Mucosa of rectum (tissue), 2 donors: ENCODE measurements around the gene GTPBP6.

Source experiments
- H3K27ac ChIP-seq, 2 donors: one replicate each; pipeline ENCODE4 v1.7.0; 2013; ENCODE audit warnings: inconsistent platforms in 2 of 2, low read depth in 2 of 2, low read length in 2 of 2
- H3K27me3 ChIP-seq, 2 donors: one replicate each; pipeline ENCODE4 v1.7.0; 2013; ENCODE audit warnings: low read length in 2 of 2; ENCODE audit not compliant: control insufficient read depth in 2 of 2, insufficient read depth in 2 of 2
- H3K36me3 ChIP-seq, 2 donors: one replicate each; pipeline ENCODE4 v1.7.0; 2013; ENCODE audit warnings: low read length in 2 of 2; ENCODE audit not compliant: control insufficient read depth in 2 of 2, insufficient read depth in 2 of 2
- H3K4me1 ChIP-seq, 2 donors: one replicate each; pipeline ENCODE4 v1.7.0; 2013; ENCODE audit warnings: low read length in 2 of 2, mild to moderate bottlenecking in 1 of 2; ENCODE audit not compliant: control insufficient read depth in 2 of 2, insufficient read depth in 2 of 2
- H3K4me3 ChIP-seq, 2 donors: one replicate each; pipeline ENCODE4 v1.7.0; 2013; ENCODE audit warnings: low read length in 2 of 2
- H3K9ac ChIP-seq, 2 donors: one replicate each; pipeline ENCODE4 v1.7.0; 2013; ENCODE audit warnings: low read length in 2 of 2, low read depth in 1 of 2, mild to moderate bottlenecking in 1 of 2
- H3K9me3 ChIP-seq, 2 donors: one replicate each; pipeline ENCODE4 v1.7.0; 2013; ENCODE audit warnings: low read length in 2 of 2; ENCODE audit not compliant: control insufficient read depth in 2 of 2
- donor health status: healthy.
- donor health status: Normal muscosa, but diverticular disease.

Gene GTPBP6, protein sequence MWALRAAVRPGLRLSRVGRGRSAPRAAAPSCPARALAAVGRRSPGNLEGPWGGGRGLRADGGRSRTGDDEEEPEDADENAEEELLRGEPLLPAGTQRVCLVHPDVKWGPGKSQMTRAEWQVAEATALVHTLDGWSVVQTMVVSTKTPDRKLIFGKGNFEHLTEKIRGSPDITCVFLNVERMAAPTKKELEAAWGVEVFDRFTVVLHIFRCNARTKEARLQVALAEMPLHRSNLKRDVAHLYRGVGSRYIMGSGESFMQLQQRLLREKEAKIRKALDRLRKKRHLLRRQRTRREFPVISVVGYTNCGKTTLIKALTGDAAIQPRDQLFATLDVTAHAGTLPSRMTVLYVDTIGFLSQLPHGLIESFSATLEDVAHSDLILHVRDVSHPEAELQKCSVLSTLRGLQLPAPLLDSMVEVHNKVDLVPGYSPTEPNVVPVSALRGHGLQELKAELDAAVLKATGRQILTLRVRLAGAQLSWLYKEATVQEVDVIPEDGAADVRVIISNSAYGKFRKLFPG

GRCh38 chrX:318739-319578, at the start of gene GTPBP6:
TSS of gene GTPBP6 (minus strand) at chrX:318796. CDS start at chrX:318787, 9 bp downstream.
- Histone ChIP-seq H3K4me1 (peaks cover 14 to 18% of the 10 kb centered on the region in 2 donors), H3K27ac (peak within 1 kb of the TSS; percentile 95 to 98), H3K27me3 (no peaks in the 10 kb centered on the region), H3K36me3 (peaks cover 13 to 14% of the 10 kb centered on the region in 2 donors), H3K4me3 (peak within 1 kb of the TSS; percentile 78 to 91), H3K9me3 (no peaks in the 10 kb centered on the region), H3K9ac (peak within 1 kb of the TSS; percentile 86 to 90)

DNA sequence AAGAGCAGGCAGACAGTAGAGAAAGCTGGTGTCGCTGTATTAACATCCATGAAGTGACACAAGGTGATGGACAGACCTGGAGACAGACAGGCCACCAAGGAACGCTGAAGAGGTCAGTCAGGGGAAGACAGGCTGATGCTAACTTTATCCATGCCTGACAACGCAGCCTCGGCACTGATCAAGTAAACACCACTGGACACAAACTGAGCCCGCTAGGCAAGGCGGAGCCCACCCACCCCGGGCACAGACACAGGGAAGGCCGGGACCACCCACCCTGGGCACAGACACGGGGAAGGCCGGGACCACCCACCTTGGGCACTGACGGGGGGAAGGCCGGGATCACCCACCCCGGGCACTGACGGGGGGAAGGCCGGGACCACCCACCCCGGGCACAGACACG, 49.3 kb upstream of the GTPBP6 start:
- Histone ChIP-seq H3K4me3 (no peak overlapping the region), H3K4me1 (no peaks in the 10 kb centered on the region), H3K27ac (no peak overlapping the region), H3K36me3 (no peaks in the 10 kb centered on the region), H3K9me3 (no peaks in the 10 kb centered on the region), H3K9ac (no peak overlapping the region), H3K27me3 (peaks cover 1 to 6% of the 10 kb centered on the region in 2 donors)

- H3K27ac ChIP-seq: no peak overlapping the region
Observed at GRCh38 chrX:367349-367748, 48.8 kb upstream of the GTPBP6 start.

DNA sequence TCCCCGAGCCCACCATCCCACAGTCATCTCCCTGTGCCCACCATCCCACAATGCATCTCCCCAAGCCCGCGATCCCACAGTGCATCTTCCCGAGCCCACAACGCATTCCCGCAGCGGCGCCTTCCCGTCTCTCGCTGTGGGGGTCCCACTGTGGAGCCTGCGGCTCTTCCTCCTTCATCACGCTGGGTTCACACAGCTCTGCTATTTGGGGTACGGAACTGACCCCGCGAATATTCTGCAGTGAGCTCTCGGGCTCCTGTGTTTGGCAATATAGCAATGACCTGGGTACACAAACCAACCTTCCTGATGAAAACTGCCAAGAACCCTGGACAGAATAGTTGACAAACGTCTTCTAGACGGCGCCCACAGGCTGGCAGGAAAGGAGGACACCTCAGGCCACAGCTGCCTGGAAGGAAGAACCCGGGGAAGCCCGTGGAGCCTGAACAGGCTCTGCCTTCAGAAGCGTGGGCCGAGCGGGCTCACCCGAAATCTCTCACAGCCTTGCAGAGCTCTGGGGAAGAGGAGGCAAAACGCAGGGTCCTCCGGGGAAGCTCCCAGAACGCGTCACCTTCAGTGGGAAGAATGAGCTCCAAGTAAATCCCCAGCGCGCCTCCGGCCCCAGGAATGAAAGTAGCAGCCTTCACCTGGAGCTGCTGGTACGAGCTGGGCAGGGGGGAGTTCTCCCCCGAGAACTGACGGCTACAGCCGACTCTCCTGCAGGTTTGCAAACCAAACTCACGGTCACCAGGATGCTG, 45.2 kb upstream of the GTPBP6 start:
- Histone ChIP-seq H3K27me3 (no peaks in the 10 kb centered on the region), H3K9me3 (no peaks in the 10 kb centered on the region), H3K4me3 (no peak overlapping the region), H3K27ac (no peak overlapping the region), H3K9ac (no peak overlapping the region), H3K36me3 (no peaks in the 10 kb centered on the region), H3K4me1 (no peaks in the 10 kb centered on the region)

More at GRCh38 chrX:367349-367748, 48.8 kb upstream of the GTPBP6 start:
- Histone ChIP-seq H3K9ac (no peak overlapping the region), H3K4me1 (no peaks in the 10 kb centered on the region), H3K27me3 (peaks cover 0 to 5% of the 10 kb centered on the region in 2 donors), H3K9me3 (no peaks in the 10 kb centered on the region), H3K36me3 (no peaks in the 10 kb centered on the region), H3K4me3 (no peak overlapping the region)

DNA sequence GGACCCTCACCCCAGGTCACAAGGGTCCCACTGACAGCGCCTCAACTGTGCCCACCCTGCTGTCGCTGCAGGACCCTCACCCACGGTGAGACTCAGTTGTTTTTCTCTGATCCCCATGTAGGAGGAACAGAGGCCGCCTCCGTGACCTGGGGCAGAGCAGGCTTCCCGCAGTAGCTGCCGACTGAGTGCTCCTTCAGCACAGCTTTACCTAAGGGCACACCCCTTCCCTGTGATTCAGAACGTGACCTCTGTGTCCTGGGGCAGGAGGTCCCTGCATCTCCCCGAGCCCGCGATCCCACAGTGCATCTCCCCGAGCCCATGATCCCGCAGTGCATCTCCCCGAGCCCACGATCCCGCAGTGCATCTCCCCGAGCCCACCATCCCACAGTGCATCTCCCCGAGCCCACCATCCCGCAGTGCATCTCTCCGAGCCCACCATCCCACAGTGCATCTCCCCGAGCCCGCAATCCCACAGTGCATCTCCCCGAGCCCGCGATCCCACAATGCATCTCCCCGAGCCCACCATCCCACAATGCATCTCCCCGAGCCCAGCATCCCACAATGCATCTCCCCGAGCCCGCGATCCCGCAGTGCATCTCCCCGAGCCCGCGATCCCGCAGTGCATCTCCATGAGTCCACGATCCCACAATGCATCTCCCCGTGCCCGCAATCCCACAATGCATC, 44.5 kb upstream of the GTPBP6 start:
- H3K4me1 ChIP-seq: no peaks in the 10 kb centered on the region
- H3K27ac ChIP-seq: no peak overlapping the region
- no peaks in the 10 kb centered on the region for H3K27me3 ChIP-seq
- peaks cover 0 to 2% of the 10 kb centered on the region in 2 donors for H3K36me3 ChIP-seq
- no peak overlapping the region for H3K9ac ChIP-seq
- no peaks in the 10 kb centered on the region for H3K9me3 ChIP-seq
- no peak overlapping the region for H3K4me3 ChIP-seq

GRCh38 chrX:362351-362750, 43.8 kb upstream of the GTPBP6 start:
- Histone ChIP-seq H3K4me3 (no peak overlapping the region), H3K9me3 (no peaks in the 10 kb centered on the region), H3K36me3 (peaks cover 0 to 2% of the 10 kb centered on the region in 2 donors), H3K9ac (no peak overlapping the region), H3K27ac (no peak overlapping the region), H3K27me3 (no peaks in the 10 kb centered on the region), H3K4me1 (no peaks in the 10 kb centered on the region)

- H3K27ac ChIP-seq: no peak overlapping the region
- peaks cover 0 to 2% of the 10 kb centered on the region in 2 donors for H3K36me3 ChIP-seq
- no peak overlapping the region for H3K9ac ChIP-seq
- no peak overlapping the region for H3K4me3 ChIP-seq
- no peaks in the 10 kb centered on the region for H3K4me1 ChIP-seq
- no peaks in the 10 kb centered on the region for H3K27me3 ChIP-seq
- no peaks in the 10 kb centered on the region for H3K9me3 ChIP-seq
Observed at GRCh38 chrX:361231-362145, 42.9 kb upstream of the GTPBP6 start.

GRCh38 chrX:360496-361150, 42.0 kb upstream of the GTPBP6 start:
- Histone ChIP-seq H3K36me3 (peaks cover 0 to 2% of the 10 kb centered on the region in 2 donors), H3K4me1 (no peaks in the 10 kb centered on the region), H3K27me3 (no peaks in the 10 kb centered on the region), H3K27ac (no peak overlapping the region), H3K4me3 (no peak overlapping the region), H3K9me3 (no peaks in the 10 kb centered on the region), H3K9ac (no peak overlapping the region)
